ENCODE measurements around the gene SHISA7.
"Not testable (repeated sequence)": the region's sequence is repeated elsewhere in the genome, so short reads cannot be mapped to it uniquely, and the experiment has no call there.

The SHISA7 gene

GRCh38 chr19:55443824-55444480 lies 852 bp upstream of the SHISA7 start:
- peak; percentile 42 for DNase-seq

- DNase-seq, result peak; percentile 52
Observed at GRCh38 chr19:55442372-55442961, 633 bp downstream of the SHISA7 start.

- DNase-seq, result peak; percentile 60
Observed at GRCh38 chr19:55441692-55442321, 1.3 kb downstream of the SHISA7 start.

GRCh38 chr19:55441319-55441691 lies 1.8 kb downstream of the SHISA7 start:
- DNase-seq, result peak; percentile 51

GRCh38 chr19:55440411-55441105 lies 2.5 kb downstream of the SHISA7 start:
- DNase-seq, result peak; percentile 75

- no peak for DNase-seq
Observed at GRCh38 chr19:55439052-55439451, 4.0 kb downstream of the SHISA7 start.

GRCh38 chr19:55437410-55437809 lies 5.7 kb downstream of the SHISA7 start:
- no peak for DNase-seq

- DNase-seq, result no peak
Observed at GRCh38 chr19:55436847-55437246, 6.3 kb downstream of the SHISA7 start.

- no peak for DNase-seq
Observed at GRCh38 chr19:55435020-55435419, 8.1 kb downstream of the SHISA7 start.

- no peak for DNase-seq
Observed at GRCh38 chr19:55434356-55434919, 8.7 kb downstream of the SHISA7 start.

GRCh38 chr19:55433292-55433691 lies 9.8 kb downstream of the SHISA7 start:
- DNase-seq, result no peak

GRCh38 chr19:55432241-55432959 lies 10.7 kb downstream of the SHISA7 start:
- DNase-seq, result no peak

GRCh38 chr19:55431183-55431582 lies 11.9 kb downstream of the SHISA7 start:
- no peak for DNase-seq

GRCh38 chr19:55426042-55426441 lies 17.1 kb downstream of the SHISA7 start:
- DNase-seq, result no peak

- DNase-seq, result no peak
Observed at GRCh38 chr19:55424518-55424917, 18.6 kb downstream of the SHISA7 start.

- DNase-seq, result no peak
Observed at GRCh38 chr19:55423225-55424005, 19.7 kb downstream of the SHISA7 start.

GRCh38 chr19:55421281-55421680 lies 21.8 kb downstream of the SHISA7 start:
- DNase-seq, result not testable (repeated sequence)

GRCh38 chr19:55419624-55420236 lies 23.4 kb downstream of the SHISA7 start:
- DNase-seq, result no peak

- DNase-seq, result no peak
Observed at GRCh38 chr19:55419103-55419502, 24.0 kb downstream of the SHISA7 start.

- DNase-seq, result no peak
Observed at GRCh38 chr19:55418185-55418584, 24.9 kb downstream of the SHISA7 start.

- DNase-seq, result no peak
Observed at GRCh38 chr19:55410168-55410567, 32.9 kb downstream of the SHISA7 start.

Measured in activated CD8-positive, alpha-beta memory T cell treated with anti-CD3 and anti-CD28 coated beads, Interleukin-2, amount 50 U/mL, for 48 hours (primary cell).